GM12874 (cell line): ENCODE results near the gene EGFR.

Source experiments
- TF ChIP-seq, protein P1 (sequence below): IDR thresholded peaks from 2 replicates; pipeline ENCODE4 v1.5.1; 2011; ENCODE audit warnings: low read depth, mild to moderate bottlenecking, control low read depth, low read length, moderate library complexity; ENCODE audit not compliant: insufficient read depth

The EGFR gene

GRCh38 chr7:55254596-55255495, 236.0 kb downstream of the EGFR start:
- TF ChIP-seq, protein P1, sequence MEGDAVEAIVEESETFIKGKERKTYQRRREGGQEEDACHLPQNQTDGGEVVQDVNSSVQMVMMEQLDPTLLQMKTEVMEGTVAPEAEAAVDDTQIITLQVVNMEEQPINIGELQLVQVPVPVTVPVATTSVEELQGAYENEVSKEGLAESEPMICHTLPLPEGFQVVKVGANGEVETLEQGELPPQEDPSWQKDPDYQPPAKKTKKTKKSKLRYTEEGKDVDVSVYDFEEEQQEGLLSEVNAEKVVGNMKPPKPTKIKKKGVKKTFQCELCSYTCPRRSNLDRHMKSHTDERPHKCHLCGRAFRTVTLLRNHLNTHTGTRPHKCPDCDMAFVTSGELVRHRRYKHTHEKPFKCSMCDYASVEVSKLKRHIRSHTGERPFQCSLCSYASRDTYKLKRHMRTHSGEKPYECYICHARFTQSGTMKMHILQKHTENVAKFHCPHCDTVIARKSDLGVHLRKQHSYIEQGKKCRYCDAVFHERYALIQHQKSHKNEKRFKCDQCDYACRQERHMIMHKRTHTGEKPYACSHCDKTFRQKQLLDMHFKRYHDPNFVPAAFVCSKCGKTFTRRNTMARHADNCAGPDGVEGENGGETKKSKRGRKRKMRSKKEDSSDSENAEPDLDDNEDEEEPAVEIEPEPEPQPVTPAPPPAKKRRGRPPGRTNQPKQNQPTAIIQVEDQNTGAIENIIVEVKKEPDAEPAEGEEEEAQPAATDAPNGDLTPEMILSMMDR = peak; percentile 88

- TF ChIP-seq, protein P1 = peak; percentile 92
Observed at GRCh38 chr7:55255496-55256445, 237.0 kb downstream of the EGFR start.

- TF ChIP-seq, protein P1 = no peak
Observed at GRCh38 chr7:55258631-55259030, 239.8 kb downstream of the EGFR start.

- TF ChIP-seq, protein P1 = no peak
Observed at GRCh38 chr7:55260171-55260570, 241.4 kb downstream of the EGFR start.

- TF ChIP-seq, protein P1 = no peak
Observed at GRCh38 chr7:55260676-55261385, 242.0 kb downstream of the EGFR start.
